ENCODE data around the gene TOR3A. TPM values are rescaled to one million over a fixed set of nuclear protein-coding genes. Genes with fewer than 3 reads are reported as not detected.
A peak's percentile ranks its signal among the peaks of the same experiment; 100 is the strongest.

Gene TOR3A
- total and polyA plus RNA-seq, 2 of the 13 experiments (the other 11 are each of a cell fraction or from before 2014, with no cell fraction given), result 14.7 to 28.4 TPM

- TF ChIP-seq ARID4A (CRISPR knock-in tag; IDR thresholded peaks at IDR 0.05; ENCODE audit: borderline replicate concordance), result peak; percentile 3; the same call in 1 of the 2 replicates
- 0 out of 2 replicates have a peak, but pooled peaks have one; percentile 31 for TF ChIP-seq ZNF501 (CRISPR knock-in tag; IDR thresholded peaks at IDR 0.05)
- 0 out of 2 replicates have a peak, but pooled peaks have one; percentile 4 for TF ChIP-seq ZNF556 (CRISPR knock-in tag; IDR thresholded peaks at IDR 0.05; ENCODE audit: borderline replicate concordance)
- TF ChIP-seq ZNF564 (CRISPR knock-in tag; IDR thresholded peaks at IDR 0.05), result no peak
- TF ChIP-seq CBX2 (IDR thresholded peaks at IDR 0.05; ENCODE audit: low read depth, low read length), result no peak
- no peak for TF ChIP-seq CBX2 (CRISPR knock-in tag; IDR thresholded peaks at IDR 0.05; ENCODE audit: low read depth)
- no peak for TF ChIP-seq ZHX2 (IDR thresholded peaks at IDR 0.05; ENCODE audit: low read depth)
- TF ChIP-seq ZHX2 (CRISPR knock-in tag; IDR thresholded peaks at IDR 0.05; ENCODE audit: borderline replicate concordance), result no peak
- no peak for TF ChIP-seq IKZF5 (CRISPR knock-in tag; IDR thresholded peaks at IDR 0.05)
- peak; percentile 68; the same call in 1 of the 2 replicates for TF ChIP-seq ZBTB38 (CRISPR knock-in tag; IDR thresholded peaks at IDR 0.05)
- 0 out of 2 replicates have a peak, but pooled peaks have one; percentile 4 for TF ChIP-seq NR2C2 (CRISPR knock-in tag; IDR thresholded peaks at IDR 0.05; ENCODE audit: borderline replicate concordance)
- no peak for TF ChIP-seq KLF13 (CRISPR knock-in tag; IDR thresholded peaks at IDR 0.05)
- TF ChIP-seq MAX (IDR thresholded peaks at IDR 0.05), result no peak
- TF ChIP-seq TEAD3 (CRISPR knock-in tag; optimal IDR thresholded peaks at IDR 0.05; ENCODE audit: borderline replicate concordance), result peak; percentile 26
- TF ChIP-seq ZNF30 (CRISPR knock-in tag; IDR thresholded peaks at IDR 0.05), result no peak
- no peak for TF ChIP-seq PITX1 (CRISPR knock-in tag; IDR thresholded peaks at IDR 0.05)
- peak; percentile 87 for TF ChIP-seq ZBTB33 (CRISPR knock-in tag; IDR thresholded peaks at IDR 0.05)
These were observed 23.5 kb downstream of the TOR3A start (continued) for GRCh38 chr1:179105393-179105792.

Measured in HepG2 (cell line).